NCI-H446 (cell line): Measurements from ENCODE around the gene DESI2.
"Not testable (repeated sequence)": the region's sequence is repeated elsewhere in the genome, so short reads cannot be mapped to it uniquely, and the experiment has no call there.

ENCODE experiments used
- DNase-seq, 2 experiments: peaks; one replicate each; lab custom pipeline; 2025; lab: John Stamatoyannopoulos, UW

DESI2 gene

GRCh38 chr1:244654108-244655038, 1.4 kb downstream of the DESI2 start:
- no peak for DNase-seq

GRCh38 chr1:244655186-244655585, 2.3 kb downstream of the DESI2 start:
- DNase-seq = no peak

- no peak for DNase-seq
Measured at GRCh38 chr1:244657421-244657820, 4.5 kb downstream of the DESI2 start.

GRCh38 chr1:244659694-244660093, 6.8 kb downstream of the DESI2 start:
- no peak for DNase-seq

GRCh38 chr1:244660595-244660994, 7.7 kb downstream of the DESI2 start:
- no peak for DNase-seq

- not testable (repeated sequence) for DNase-seq
Measured at GRCh38 chr1:244661569-244662312, 8.8 kb downstream of the DESI2 start.

- no peak for DNase-seq
Measured at GRCh38 chr1:244662599-244662998, 9.7 kb downstream of the DESI2 start.

GRCh38 chr1:244664353-244664752, 11.4 kb downstream of the DESI2 start:
- DNase-seq = no peak

GRCh38 chr1:244665771-244666217, 12.9 kb downstream of the DESI2 start:
- DNase-seq = no peak

GRCh38 chr1:244666672-244667418, 13.9 kb downstream of the DESI2 start:
- DNase-seq = not testable (repeated sequence)

- DNase-seq = no peak
Measured at GRCh38 chr1:244667797-244668196, 14.9 kb downstream of the DESI2 start.

- peak in 1 of 2 experiments; percentile 17 for DNase-seq
Measured at GRCh38 chr1:244672946-244673682, 20.2 kb downstream of the DESI2 start.

- no peak for DNase-seq
Measured at GRCh38 chr1:244674446-244674845, 21.5 kb downstream of the DESI2 start.

- no peak for DNase-seq
Measured at GRCh38 chr1:244675167-244675566, 22.2 kb downstream of the DESI2 start.

- no peak for DNase-seq
Measured at GRCh38 chr1:244678697-244679096, 25.8 kb downstream of the DESI2 start.

- no peak for DNase-seq
Measured at GRCh38 chr1:244680667-244681066, 27.7 kb downstream of the DESI2 start.

GRCh38 chr1:244682087-244682486, 29.2 kb downstream of the DESI2 start:
- DNase-seq = not testable (repeated sequence)

GRCh38 chr1:244695937-244696336, 43.0 kb downstream of the DESI2 start:
- no peak for DNase-seq

- DNase-seq = no peak
Measured at GRCh38 chr1:244699741-244700140, 46.8 kb downstream of the DESI2 start.

- no peak for DNase-seq
Measured at GRCh38 chr1:244700808-244701207, 47.9 kb downstream of the DESI2 start.

GRCh38 chr1:244702620-244703019, 49.7 kb downstream of the DESI2 start:
- DNase-seq = no peak
